ENCODE results near the gene LORICRIN. TPM values are rescaled to one million over a fixed set of nuclear protein-coding genes. Genes with fewer than 3 reads are reported as not detected.

LORICRIN gene
- total and polyA plus RNA-seq, 2 of the 4 experiments (the other 2 are of a cell fraction): not detected

GRCh38 chr1:153292740-153293479 lies 33.4 kb downstream of the LORICRIN start:
- H2BK5ac ChIP-seq (ENCODE audit: low read depth, low read length, poor library complexity, severe bottlenecking): no peak overlapping the region
- no peak overlapping the region for H2BK15ac ChIP-seq (ENCODE audit: low read depth, low read length)
- H3K4me1 ChIP-seq (ENCODE audit: control insufficient read depth, insufficient read depth, low read length): no peaks in the 10 kb centered on the region
- no peaks in the 10 kb centered on the region for H3K36me3 ChIP-seq (ENCODE audit: control insufficient read depth, insufficient read depth, low read length)
- no peak overlapping the region for H3K56ac ChIP-seq (ENCODE audit: extremely low read depth, insufficient read depth, low read length)
- H3K18ac ChIP-seq (ENCODE audit: low read depth, low read length): no peak overlapping the region
- in situ Hi-C loops (cut with MboI; ENCODE audit: low sequenced_read_pairs) (no loop called here), intact Hi-C loops (cut with micrococcal nuclease) (no loop called here), dilution Hi-C loops (cut with HindIII; ENCODE audit: low sequenced_read_pairs, unreplicated experiment) (no loop called here)
- H2BK20ac ChIP-seq (ENCODE audit: low read depth, low read length): no peak overlapping the region
- H3K27ac ChIP-seq (ENCODE audit: insufficient read depth, low read length): no peak overlapping the region
- no peak for TF ChIP-seq USF2 (IDR thresholded peaks at IDR 0.05; ENCODE audit: low read depth, low read length)
- no peak for TF ChIP-seq RFX5 (IDR thresholded peaks at IDR 0.05; ENCODE audit: low read depth, low read length)
- TF ChIP-seq MAFK (IDR thresholded peaks at IDR 0.05; ENCODE audit: low read depth, low read length): no peak
- TF ChIP-seq CTCF (conservative IDR thresholded peaks at IDR 0.05; ENCODE audit: low read depth, low read length): no peak
- no peak for TF ChIP-seq MAZ (IDR thresholded peaks at IDR 0.05; ENCODE audit: borderline replicate concordance, low read depth, low read length)
- TF ChIP-seq CEBPB (IDR thresholded peaks at IDR 0.05; ENCODE audit: low read depth, low read length): no peak
- no peak for TF ChIP-seq CHD1 (IDR thresholded peaks at IDR 0.05; ENCODE audit: low read depth, low read length)
- TF ChIP-seq SMC3 (IDR thresholded peaks at IDR 0.05; ENCODE audit: low read depth, low read length): no peak
- H3K9me3 ChIP-seq (ENCODE audit: control insufficient read depth, insufficient read depth, low read length): no peaks in the 10 kb centered on the region
- no peak overlapping the region for H2AFZ ChIP-seq (replicated peaks; ENCODE audit: low read length, poor library complexity)
- ATAC-seq (ENCODE audit: low read depth): no peak
- no peak overlapping the region for H3K23ac ChIP-seq (ENCODE audit: low read depth, low read length)
- no peak overlapping the region for H4K5ac ChIP-seq (ENCODE audit: low read depth, low read length)
- H4K20me1 ChIP-seq (ENCODE audit: insufficient read depth, low read length): no peaks in the 10 kb centered on the region
- H3K9ac ChIP-seq (ENCODE audit: low read depth, low read length): no peak overlapping the region
- H3K4me2 ChIP-seq (ENCODE audit: low read depth, low read length): no peak overlapping the region
- H3K4me3 ChIP-seq (ENCODE audit: insufficient read depth, low read depth, low read length): no peak overlapping the region
- no peak overlapping the region for H2BK120ac ChIP-seq (ENCODE audit: low read depth, low read length)
- H3K14ac ChIP-seq (replicated peaks; ENCODE audit: low read depth, low read length): no peak overlapping the region
- ChIA-PET POLR2A (ENCODE audit: unreplicated experiment) (no interaction called here), CTCF (no interaction called here)
- WGBS, 2 experiments (ENCODE audit: extremely low coverage in 2 of 2, insufficient read length in 1 of 2): 80% methylated on average over 10 of the region's 25 CpGs; no CpG with 5 or more reads in 1 of the 2 experiments
- no peaks in the 10 kb centered on the region for H3K79me1 ChIP-seq (ENCODE audit: low read depth in 1 of 2, low read length in 2 of 2)
- H4K91ac ChIP-seq (ENCODE audit: insufficient read depth, low read depth, low read length): no peak overlapping the region
- no peak for DNase-seq
- no peak overlapping the region for H4K8ac ChIP-seq (ENCODE audit: low read depth in 2 of 2, low read length in 2 of 2)
- H2AK5ac ChIP-seq (ENCODE audit: low read depth, low read length): no peak overlapping the region
- H2AK9ac ChIP-seq (replicated peaks; ENCODE audit: low read depth, low read length, poor library complexity): no peak overlapping the region
- H3K9me1 ChIP-seq (ENCODE audit: insufficient read depth, low read length): no peaks in the 10 kb centered on the region
- H3K4ac ChIP-seq (ENCODE audit: low read depth, low read length): no peak overlapping the region
- BruUV-seq (replicated peaks): no TSS peak
- H3K27me3 ChIP-seq (ENCODE audit: control insufficient read depth, insufficient read depth, low read length): no peaks in the 10 kb centered on the region

Data from IMR-90 (cell line).